ENCODE data around the gene QDPR.
"Not testable (repeated sequence)": the region's sequence is repeated elsewhere in the genome, so short reads cannot be mapped to it uniquely, and the experiment has no call there.

Gene QDPR

GRCh38 chr4:17489721-17490120 is 22.2 kb downstream of the QDPR start:
- DNase-seq: no peak

- no peak for DNase-seq
Measured at GRCh38 chr4:17489123-17489522, 22.8 kb downstream of the QDPR start.

DNA sequence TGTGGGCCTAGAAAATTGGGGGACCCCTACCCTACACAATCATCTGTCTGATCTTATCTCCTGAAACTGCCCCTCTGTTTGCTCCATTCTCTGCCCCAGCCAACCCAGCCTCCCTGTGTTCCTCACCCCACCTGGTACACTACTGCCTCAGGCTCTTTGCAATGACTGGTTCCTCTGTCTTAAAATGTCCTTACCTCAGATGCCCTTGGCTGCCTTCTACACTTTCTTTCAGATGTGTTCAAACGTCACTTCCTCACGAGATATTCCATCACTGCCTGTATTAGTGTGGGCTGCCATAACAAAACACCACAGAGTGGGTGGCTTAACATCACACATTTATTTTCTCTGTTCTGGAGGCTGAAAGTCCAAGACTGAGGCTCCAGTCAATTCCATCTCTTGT is 29.2 kb downstream of the QDPR start:
- DNase-seq: no peak

- DNase-seq: no peak
Measured at GRCh38 chr4:17480955-17481354, 30.9 kb downstream of the QDPR start.

DNA sequence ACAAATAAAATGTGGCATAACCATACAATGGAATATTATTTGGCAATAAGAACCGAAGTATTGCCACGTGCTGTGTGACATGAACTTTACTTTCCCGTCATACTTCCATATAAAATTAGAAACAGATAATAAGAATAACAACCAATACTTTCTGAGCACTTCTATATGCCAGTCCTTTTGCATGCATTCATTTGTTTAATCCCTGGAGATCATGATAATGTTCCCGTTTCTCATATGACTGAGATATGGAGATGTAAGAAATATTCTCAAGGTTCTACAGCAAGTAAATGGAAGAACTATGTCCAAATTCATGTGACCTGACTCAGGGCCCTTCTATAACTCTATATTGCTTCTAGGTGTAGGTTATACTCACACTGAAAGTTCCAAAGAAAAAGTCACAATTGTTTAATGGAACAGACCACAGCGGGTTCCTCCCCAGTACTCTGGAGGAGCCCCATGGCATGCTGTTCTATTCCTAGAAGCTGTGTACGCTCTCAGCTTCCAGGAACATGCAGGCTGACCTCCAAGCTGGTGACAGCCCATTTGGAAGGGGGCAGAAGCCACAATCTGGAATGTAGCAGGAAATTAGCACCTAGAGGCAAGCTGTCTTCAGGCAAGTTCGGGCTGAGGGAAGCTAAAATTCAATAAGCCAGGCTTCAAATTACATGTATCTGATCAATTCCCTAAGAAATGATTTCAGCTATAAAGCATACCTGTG is 31.5 kb downstream of the QDPR start:
- DNase-seq: peak; percentile 36

- DNase-seq: no peak
Measured at GRCh38 chr4:17477774-17478472, 34.0 kb downstream of the QDPR start.

- no peak for DNase-seq
Measured at GRCh38 chr4:17476853-17477252, 35.0 kb downstream of the QDPR start.

DNA sequence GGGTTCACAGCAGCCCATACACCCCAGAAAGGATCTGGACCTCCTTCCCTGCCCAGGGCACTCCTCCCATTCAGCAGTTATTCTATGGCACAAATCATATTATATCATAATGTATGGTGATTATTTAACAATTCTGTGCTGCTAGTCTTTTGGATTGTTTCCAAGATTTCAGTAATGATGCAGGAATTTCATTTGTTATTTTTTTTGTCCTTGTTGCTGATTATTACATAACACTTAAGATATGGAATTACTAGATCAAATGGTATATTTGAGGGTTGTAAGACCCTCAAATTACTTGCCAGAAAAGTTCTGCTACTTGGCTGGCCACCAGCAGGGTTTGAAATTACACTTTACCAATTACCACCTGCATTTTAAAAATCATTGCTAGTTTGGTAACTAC is 36.4 kb downstream of the QDPR start:
- no peak for DNase-seq

DNA sequence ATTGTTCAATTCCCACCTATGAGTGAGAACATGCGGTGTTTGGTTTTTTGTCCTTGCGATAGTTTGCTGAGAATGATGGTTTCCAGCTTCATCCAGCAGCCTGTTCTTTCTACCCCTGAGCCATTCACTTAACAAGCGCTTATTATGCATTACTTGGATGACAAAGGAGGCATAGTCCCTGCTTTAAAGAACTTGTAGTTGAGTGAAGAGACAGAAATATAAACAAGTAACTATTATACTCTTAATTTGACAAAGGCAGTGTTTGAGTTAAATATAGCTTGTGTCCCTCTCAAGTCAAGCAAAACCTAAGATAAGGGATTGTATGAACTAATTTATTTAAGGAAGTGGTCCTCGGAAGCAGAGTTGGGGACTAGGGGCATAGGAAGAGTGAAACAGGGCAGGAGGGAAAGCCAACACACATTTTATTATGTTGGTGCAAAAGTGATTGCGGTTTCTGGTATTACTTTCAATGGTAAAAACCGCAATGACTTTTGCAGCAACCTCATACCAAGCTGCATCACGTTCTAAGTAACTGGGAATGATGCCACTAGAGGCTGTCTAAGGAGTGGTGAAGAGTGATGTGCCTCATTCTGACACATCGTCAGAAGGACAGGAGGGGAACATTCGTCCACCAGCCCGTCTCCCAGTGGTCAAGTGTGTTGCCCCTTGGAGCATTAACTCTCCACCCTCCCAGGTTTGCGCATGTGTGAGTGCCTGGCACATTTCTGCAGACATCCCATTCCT is 41.8 kb downstream of the QDPR start:
- DNase-seq: no peak

GRCh38 chr4:17468619-17469221 is 43.2 kb downstream of the QDPR start:
- no peak for DNase-seq

GRCh38 chr4:17463606-17464005 is 48.3 kb downstream of the QDPR start:
- DNase-seq: no peak

GRCh38 chr4:17450269-17450804 is 61.6 kb downstream of the QDPR start:
- DNase-seq: no peak

- no peak for DNase-seq
Measured at GRCh38 chr4:17448689-17449088, 63.2 kb downstream of the QDPR start.

DNA sequence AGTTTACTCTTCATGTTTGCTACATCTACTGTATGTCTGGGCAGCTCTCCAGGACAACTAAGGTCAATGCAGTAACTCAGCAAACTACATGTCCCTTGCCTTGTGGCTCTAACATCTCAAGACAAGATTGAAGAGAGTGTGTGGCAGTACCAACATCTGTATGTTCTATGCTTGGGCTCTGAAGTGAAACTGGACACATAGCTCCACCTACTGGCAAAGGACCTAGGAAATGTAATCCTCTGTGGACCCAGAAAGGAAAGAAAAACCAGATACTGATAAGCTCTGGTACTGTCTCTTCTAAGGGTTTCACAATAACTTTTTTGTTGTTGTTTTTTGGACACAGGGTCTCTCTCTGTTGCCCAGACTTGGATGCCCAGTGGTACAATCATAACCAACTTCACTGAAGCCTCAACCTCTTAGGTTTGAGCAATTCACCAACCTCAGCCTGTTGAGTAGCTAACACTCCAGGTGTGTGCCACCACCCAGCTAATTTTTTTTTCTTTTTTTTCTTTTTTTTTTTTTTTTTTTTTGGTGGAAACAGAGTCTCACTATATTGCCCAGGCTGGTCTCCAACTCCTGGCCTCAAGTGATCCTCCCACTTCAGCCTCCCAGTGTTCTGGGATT is 64.1 kb downstream of the QDPR start:
- no peak for DNase-seq

- DNase-seq: no peak
Measured at GRCh38 chr4:17447056-17447455, 64.8 kb downstream of the QDPR start.

DNA sequence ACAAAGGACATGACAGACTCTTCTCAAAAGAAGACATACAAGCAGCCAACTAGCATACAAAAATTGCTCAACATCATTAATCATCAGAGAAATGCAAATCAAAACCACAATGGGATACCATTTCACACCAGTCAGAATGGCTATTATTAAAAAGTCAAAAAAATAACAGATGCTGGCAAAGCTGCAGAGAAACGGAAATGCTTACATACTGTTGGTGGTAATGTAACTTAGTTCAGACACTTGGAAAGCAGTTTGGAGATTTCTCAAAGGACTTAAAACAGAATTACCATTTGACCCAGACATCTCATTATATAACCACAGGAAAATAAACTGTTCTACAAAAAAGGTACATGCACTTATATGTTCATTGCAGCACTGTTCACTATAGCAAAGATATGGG is 69.4 kb downstream of the QDPR start:
- DNase-seq: not testable (repeated sequence)

DNA sequence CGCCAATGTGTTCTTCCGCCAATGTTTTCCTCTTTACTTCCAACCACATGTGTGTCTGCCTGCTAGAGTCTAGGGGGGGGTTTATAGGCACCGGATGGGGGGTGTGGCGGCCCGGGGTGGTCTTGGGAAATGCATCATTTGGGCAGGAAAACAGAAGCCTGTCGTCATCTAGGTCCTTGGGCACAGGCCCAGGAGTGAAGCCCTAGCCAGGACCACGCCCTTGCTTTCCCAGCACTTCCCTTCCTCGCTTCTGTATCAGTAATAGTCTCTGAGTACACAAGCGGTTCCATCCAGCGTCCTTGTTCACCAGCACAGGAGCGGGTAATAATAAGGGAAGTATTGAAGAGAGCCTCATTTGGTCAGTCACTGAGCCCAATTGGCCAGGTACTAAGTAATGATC is 74.5 kb downstream of the QDPR start:
- DNase-seq: no peak

DNA sequence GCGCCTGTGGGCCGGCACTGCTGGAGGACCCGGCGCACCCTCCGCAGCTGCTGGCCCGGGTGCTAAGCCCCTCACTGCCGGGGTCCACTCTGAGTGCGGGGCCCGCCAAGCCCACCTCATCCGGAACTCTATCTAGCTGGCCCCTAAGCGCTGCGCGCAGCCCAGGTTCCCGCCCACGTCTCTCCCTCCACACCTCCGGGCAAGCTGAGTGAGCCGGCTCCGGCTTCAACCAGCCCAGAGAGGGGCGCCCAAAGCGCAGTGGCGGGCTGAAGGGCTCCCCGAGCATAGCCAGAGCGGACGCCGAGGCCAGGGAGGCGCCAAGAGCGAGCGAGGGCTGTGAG is 75.2 kb downstream of the QDPR start:
- DNase-seq: no peak

All from activated CD8-positive, alpha-beta memory T cell treated with anti-CD3 and anti-CD28 coated beads, Interleukin-2, amount 50 U/mL, for 48 hours (primary cell).